Activated CD4-positive, alpha-beta memory T cell treated with anti-CD3 and anti-CD28 coated beads for 36 hours (primary cell): ENCODE measurements around the gene GLRA1. TPM values are rescaled to one million over a fixed set of nuclear protein-coding genes. Genes with fewer than 3 reads are reported as not detected.
A peak's percentile ranks its signal among the peaks of the same experiment; 100 is the strongest.
"Not testable (repeated sequence)": the region's sequence is repeated elsewhere in the genome, so short reads cannot be mapped to it uniquely, and the experiment has no call there.

ENCODE experiments used
- CTCF ChIA-PET: fragments of 350-600 bp; sonication (Branson Sonifier 250); formaldehyde crosslinking; loops from one replicate; lab custom pipeline; 2021; ENCODE audit warnings: antibody characterized with exemption, inconsistent platforms; lab: Charles Lee
- POLR2A ChIA-PET: fragments of 350-600 bp; sonication (Branson Sonifier 250); formaldehyde crosslinking; loops from one replicate; lab custom pipeline; 2021; ENCODE audit warnings: antibody characterized with exemption; lab: Charles Lee
- DNase-seq: peaks from one replicate; pipeline ENCODE4 v3.0.0-alpha.2; 2020
- H3K27ac Mint-ChIP-seq: one replicate; pipeline ENCODE4 v1.8.0; 2021; ENCODE audit warnings: mixed read lengths
- H3K27me3 Mint-ChIP-seq: one replicate; pipeline ENCODE4 v1.8.0; 2021; ENCODE audit warnings: mixed read lengths
- H3K36me3 Mint-ChIP-seq: one replicate; pipeline ENCODE4 v1.8.0; 2021; ENCODE audit warnings: mixed read lengths
- H3K4me1 Mint-ChIP-seq: one replicate; pipeline ENCODE4 v1.8.0; 2021; ENCODE audit warnings: low read depth, mixed read lengths
- H3K4me3 Mint-ChIP-seq: one replicate; pipeline ENCODE4 v1.8.0; 2021; ENCODE audit warnings: mild to moderate bottlenecking, mixed read lengths
- H3K9me3 Mint-ChIP-seq: one replicate; pipeline ENCODE4 v1.8.0; 2021; ENCODE audit warnings: mixed read lengths
- intact Hi-C: fragments of 100-400 bp; cut with micrococcal nuclease; formaldehyde crosslinking; loops from one replicate; pipeline ENCODE4 v1.15.1; 2023
- total RNA-seq, 2 experiments: library from RNA; stranded (reverse); gene quantifications; one replicate each; pipeline ENCODE4 v1.2.3, GENCODE V29; 2021

GLRA1 gene
- total RNA-seq, 2 experiments from 2014 or later, result not detected

- no peaks in the 10 kb centered on the region for H3K9me3 Mint-ChIP-seq
These were observed 53.8 kb downstream of the GLRA1 start for GRCh38 chr5:151870820-151871219.

DNA sequence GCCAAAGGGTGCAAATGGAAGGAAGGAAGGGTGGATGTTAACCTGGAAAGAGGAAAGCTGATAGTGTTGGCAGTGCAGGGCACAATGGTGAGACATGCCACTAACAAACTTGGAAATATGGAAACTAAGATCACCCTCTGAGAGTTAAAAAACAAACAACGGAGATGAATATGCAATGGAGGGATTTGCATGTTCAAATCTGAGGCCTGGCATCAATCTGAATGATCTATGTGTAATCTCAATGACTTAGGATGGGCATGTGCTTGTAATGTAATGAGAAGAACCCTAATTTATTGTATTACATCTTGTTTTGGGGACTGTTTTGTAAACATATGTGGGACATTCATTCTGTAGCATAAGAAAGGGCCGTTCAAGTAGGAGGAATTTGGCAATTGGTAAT, 54.4 kb downstream of the GLRA1 start:
- no peaks in the 10 kb centered on the region for H3K36me3 Mint-ChIP-seq
- no peak overlapping the region for H3K4me3 Mint-ChIP-seq
- no peak overlapping the region for H3K27ac Mint-ChIP-seq
- no peak for DNase-seq
- H3K27me3 Mint-ChIP-seq, result no peaks in the 10 kb centered on the region
- ChIA-PET CTCF (no interaction called here), POLR2A (no interaction called here)
- H3K4me1 Mint-ChIP-seq, result peaks cover 6% of the 10 kb centered on the region
- H3K9me3 Mint-ChIP-seq, result no peaks in the 10 kb centered on the region
- intact Hi-C loops, result no loop called here

More at GRCh38 chr5:151870820-151871219, 53.8 kb downstream of the GLRA1 start:
- Mint-ChIP-seq H3K27ac (no peak overlapping the region), H3K4me3 (no peak overlapping the region), H3K4me1 (peaks cover 6% of the 10 kb centered on the region), H3K36me3 (no peaks in the 10 kb centered on the region), H3K27me3 (no peaks in the 10 kb centered on the region)
- intact Hi-C loops, result no loop called here
- DNase-seq, result peak; percentile 23
- ChIA-PET CTCF (no interaction called here), POLR2A (no interaction called here)

DNA sequence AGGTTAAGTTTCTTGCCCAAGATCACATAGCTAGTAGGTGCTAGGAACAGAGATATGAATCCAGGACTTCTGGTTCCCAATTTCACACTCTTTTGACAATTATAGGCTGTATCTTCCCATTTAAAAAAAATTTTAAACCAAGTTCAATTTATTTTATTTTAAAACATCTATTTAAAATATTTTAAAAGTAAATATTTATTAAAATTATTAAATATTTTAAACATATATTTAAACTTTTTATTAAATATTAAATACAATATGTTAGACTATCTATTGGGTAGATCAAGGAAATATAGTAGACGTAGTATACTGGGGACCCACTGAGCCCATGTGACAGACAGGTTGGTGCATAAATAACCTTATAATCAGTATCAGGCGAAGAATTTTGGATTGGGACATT, 54.8 kb downstream of the GLRA1 start:
- intact Hi-C loops, result no loop called here
- no peaks in the 10 kb centered on the region for H3K36me3 Mint-ChIP-seq
- no peaks in the 10 kb centered on the region for H3K9me3 Mint-ChIP-seq
- ChIA-PET CTCF (no interaction called here), POLR2A (no interaction called here)
- H3K27ac Mint-ChIP-seq, result no peak overlapping the region
- no peaks in the 10 kb centered on the region for H3K27me3 Mint-ChIP-seq
- no peak for DNase-seq
- H3K4me3 Mint-ChIP-seq, result no peak overlapping the region
- peaks cover 6% of the 10 kb centered on the region for H3K4me1 Mint-ChIP-seq

- ChIA-PET CTCF (no interaction called here), POLR2A (no interaction called here)
- no peak for DNase-seq
- Mint-ChIP-seq H3K36me3 (no peaks in the 10 kb centered on the region), H3K4me3 (no peak overlapping the region), H3K27me3 (no peaks in the 10 kb centered on the region), H3K27ac (no peak overlapping the region), H3K4me1 (peaks cover 6% of the 10 kb centered on the region), H3K9me3 (no peaks in the 10 kb centered on the region)
- intact Hi-C loops, result no loop called here
These were observed 56.2 kb downstream of the GLRA1 start for GRCh38 chr5:151868451-151868850.

DNA sequence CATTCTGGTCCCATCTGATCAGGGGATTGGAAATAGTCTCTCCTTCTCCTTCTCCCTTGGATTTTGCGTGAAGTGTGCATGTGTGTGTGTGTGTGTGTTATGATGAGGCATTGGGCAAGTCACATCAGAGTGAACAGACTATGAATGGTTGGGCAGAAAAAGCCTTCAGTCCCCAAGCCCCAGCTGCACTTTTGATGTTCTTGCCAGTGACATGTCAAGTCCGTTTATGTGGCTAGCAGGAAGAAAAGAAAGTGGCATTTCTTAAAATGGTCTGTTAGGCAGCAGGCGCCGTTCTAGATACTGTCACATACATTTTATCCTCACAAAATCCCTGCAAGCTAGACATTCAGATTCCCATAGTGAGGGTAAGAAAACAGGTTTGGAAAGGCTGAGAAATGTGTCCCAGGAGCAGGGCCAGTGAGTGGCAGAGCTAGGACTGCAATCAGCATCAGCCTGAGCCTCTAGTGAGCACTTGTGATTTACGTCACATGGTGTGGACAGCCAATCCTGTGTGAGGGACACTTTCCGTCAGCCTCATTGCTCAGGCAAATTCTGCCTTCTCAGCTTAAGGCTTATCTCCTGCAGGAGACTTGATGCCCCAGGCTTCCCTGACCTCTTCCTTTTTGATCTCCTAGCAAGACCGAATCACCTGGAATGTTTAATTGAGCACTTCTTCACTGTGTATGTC, 60.4 kb downstream of the GLRA1 start:
- POLR2A ChIA-PET, result no interaction called here
- no peaks in the 10 kb centered on the region for H3K36me3 Mint-ChIP-seq
- no peaks in the 10 kb centered on the region for H3K27me3 Mint-ChIP-seq
- DNase-seq, result no peak
- CTCF ChIA-PET, result no interaction called here
- peaks cover 3% of the 10 kb centered on the region for H3K9me3 Mint-ChIP-seq
- intact Hi-C loops, result no loop called here
- H3K4me3 Mint-ChIP-seq, result no peak overlapping the region
- peaks cover 6% of the 10 kb centered on the region for H3K4me1 Mint-ChIP-seq
- H3K27ac Mint-ChIP-seq, result no peak overlapping the region

DNA sequence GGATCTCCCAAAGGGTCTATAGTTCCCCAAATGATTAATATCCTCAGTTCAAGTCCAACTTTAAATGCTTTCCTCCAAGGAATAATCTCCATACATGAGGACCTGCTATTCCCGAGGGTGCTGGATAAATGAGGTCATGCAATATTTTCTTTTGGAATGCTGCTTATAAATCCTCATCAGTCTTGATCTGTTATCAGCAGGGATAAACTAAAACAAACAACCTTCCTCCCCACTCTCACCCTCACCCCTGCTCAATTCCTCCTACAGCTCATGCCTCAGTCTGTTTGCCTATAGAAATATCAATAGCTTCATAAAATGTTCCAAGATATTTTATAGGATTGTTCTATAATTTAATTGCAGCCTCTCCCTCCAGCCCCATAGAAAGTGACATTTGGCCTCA, 61.1 kb downstream of the GLRA1 start:
- H3K27me3 Mint-ChIP-seq, result no peaks in the 10 kb centered on the region
- peaks cover 3% of the 10 kb centered on the region for H3K9me3 Mint-ChIP-seq
- H3K36me3 Mint-ChIP-seq, result no peaks in the 10 kb centered on the region
- POLR2A ChIA-PET, result no interaction called here
- no peak overlapping the region for H3K4me3 Mint-ChIP-seq
- CTCF ChIA-PET, result no interaction called here
- intact Hi-C loops, result no loop called here
- peaks cover 4% of the 10 kb centered on the region for H3K4me1 Mint-ChIP-seq
- H3K27ac Mint-ChIP-seq, result no peak overlapping the region
- no peak for DNase-seq

DNA sequence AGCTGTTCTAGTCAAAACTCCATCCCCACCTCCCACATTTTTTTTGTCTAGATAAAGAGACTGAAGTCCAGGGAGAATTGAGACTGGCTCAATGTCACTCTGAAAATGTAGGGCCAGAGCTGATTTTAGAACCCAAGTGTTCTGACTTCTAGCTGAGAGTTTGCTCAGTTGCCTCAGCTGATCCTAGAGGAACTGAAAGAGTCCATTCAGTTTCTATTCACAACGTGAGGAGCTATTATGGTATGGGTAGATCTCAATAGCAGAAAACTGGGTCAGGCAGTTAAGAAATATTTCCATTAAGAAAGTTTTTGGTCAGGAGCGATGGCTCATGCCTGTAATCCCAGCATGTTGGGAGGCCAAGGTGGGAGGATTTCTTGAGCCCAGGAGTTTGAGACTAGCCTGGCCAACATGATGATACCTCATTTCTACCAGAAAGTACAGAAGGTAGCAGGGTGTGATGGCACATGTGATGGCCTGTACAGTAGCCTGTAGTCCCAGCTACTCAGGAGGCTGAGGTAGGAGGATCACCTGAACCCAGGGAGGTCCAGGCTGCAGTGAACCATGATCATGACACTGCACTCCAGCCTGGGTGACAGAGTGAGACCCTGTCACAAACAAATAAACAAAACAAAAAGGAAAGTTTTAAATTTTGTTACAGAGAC, 61.7 kb downstream of the GLRA1 start:
- no peak for DNase-seq
- intact Hi-C loops, result no loop called here
- H3K9me3 Mint-ChIP-seq, result peaks cover 3% of the 10 kb centered on the region
- CTCF ChIA-PET, result no interaction called here
- H3K4me3 Mint-ChIP-seq, result no peak overlapping the region
- no peaks in the 10 kb centered on the region for H3K4me1 Mint-ChIP-seq
- POLR2A ChIA-PET, result no interaction called here
- H3K27ac Mint-ChIP-seq, result no peak overlapping the region
- H3K36me3 Mint-ChIP-seq, result no peaks in the 10 kb centered on the region
- H3K27me3 Mint-ChIP-seq, result no peaks in the 10 kb centered on the region

- POLR2A ChIA-PET, CTCF ChIA-PET, intact Hi-C loops: not testable (repeated sequence)
These were observed 63.8 kb downstream of the GLRA1 start for GRCh38 chr5:151860867-151861266.

DNA sequence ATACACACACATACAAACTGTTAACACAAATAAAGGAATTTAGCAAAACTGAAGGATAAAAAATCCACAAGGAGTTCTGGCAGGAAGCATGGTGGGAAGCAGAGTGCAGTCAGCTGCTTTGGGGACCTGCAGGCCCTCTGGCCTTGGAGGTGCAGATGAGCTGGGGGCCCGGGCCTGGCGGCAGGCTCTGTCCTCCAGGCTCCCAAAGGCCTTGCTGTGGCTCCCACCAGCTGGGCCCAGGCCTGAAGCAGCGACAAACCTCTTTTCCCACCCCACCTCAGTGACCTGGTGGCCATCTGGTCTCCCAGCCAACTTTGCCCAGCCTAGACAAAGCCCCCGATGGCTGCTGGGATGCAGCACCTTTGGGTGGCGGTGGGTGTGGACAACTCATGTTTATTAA, 67.8 kb downstream of the GLRA1 start:
- intact Hi-C loops, result no loop called here
- no peak for DNase-seq
- peaks cover 3% of the 10 kb centered on the region for H3K9me3 Mint-ChIP-seq
- no peak overlapping the region for H3K4me3 Mint-ChIP-seq
- ChIA-PET CTCF (no interaction called here), POLR2A (no interaction called here)
- H3K4me1 Mint-ChIP-seq, result no peaks in the 10 kb centered on the region
- H3K27me3 Mint-ChIP-seq, result no peaks in the 10 kb centered on the region
- H3K36me3 Mint-ChIP-seq, result no peaks in the 10 kb centered on the region
- no peak overlapping the region for H3K27ac Mint-ChIP-seq

More at GRCh38 chr5:151860867-151861266, 63.8 kb downstream of the GLRA1 start:
- H3K27me3 Mint-ChIP-seq, H3K27ac Mint-ChIP-seq, H3K9me3 Mint-ChIP-seq, H3K4me3 Mint-ChIP-seq, H3K4me1 Mint-ChIP-seq, H3K36me3 Mint-ChIP-seq, DNase-seq: not testable (repeated sequence)

DNA sequence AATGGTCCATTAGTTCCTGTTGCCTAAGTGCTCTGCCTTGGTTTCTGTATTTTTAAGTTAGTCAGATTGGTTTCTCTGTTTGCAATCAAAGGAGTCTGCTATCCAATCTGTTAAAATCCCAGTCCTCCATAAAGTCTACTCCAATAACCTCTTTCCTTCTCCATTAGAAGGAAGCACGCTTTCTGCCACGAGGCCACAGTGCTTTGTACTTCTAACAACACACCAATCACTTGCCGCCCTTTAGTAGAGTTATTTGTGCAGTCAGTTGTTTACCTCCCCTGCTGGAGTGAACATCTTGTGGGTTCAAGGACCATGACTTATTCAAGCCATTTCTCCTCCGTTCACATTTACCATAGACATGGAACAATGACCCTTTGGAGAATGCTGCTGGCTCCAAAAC, 69.0 kb downstream of the GLRA1 start:
- Mint-ChIP-seq H3K9me3 (peaks cover under 1% of the 10 kb centered on the region), H3K27ac (no peak overlapping the region), H3K36me3 (no peaks in the 10 kb centered on the region), H3K4me3 (no peak overlapping the region), H3K4me1 (no peaks in the 10 kb centered on the region), H3K27me3 (no peaks in the 10 kb centered on the region)
- ChIA-PET POLR2A (no interaction called here), CTCF (no interaction called here)
- DNase-seq, result no peak
- intact Hi-C loops, result no loop called here

- DNase-seq, result no peak
- no peaks in the 10 kb centered on the region for H3K9me3 Mint-ChIP-seq
- no peaks in the 10 kb centered on the region for H3K4me1 Mint-ChIP-seq
- no peak overlapping the region for H3K27ac Mint-ChIP-seq
- H3K27me3 Mint-ChIP-seq, result no peaks in the 10 kb centered on the region
- H3K4me3 Mint-ChIP-seq, result no peak overlapping the region
- intact Hi-C loops, result no loop called here
- no peaks in the 10 kb centered on the region for H3K36me3 Mint-ChIP-seq
- POLR2A ChIA-PET, result no interaction called here
- CTCF ChIA-PET, result no interaction called here
These were observed 76.8 kb downstream of the GLRA1 start for GRCh38 chr5:151847871-151848270.

DNA sequence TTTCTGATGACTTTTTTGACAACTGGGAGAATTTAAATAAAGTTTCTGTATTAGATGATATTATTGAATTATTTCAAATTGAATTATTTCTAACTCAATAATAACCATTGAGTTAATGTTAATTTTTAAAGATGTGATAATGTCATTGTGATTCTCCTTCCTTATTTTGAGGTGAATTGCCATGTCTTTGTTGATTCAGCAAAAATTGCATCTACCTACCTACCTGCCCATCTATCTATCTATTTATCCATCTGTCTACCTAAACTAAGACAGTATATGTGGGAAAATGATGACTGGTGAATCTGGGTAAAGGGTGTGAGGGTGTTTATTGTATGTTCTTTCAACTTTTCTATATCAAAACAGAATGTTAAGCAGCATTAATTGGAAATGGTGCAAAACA, 77.9 kb downstream of the GLRA1 start:
- H3K27ac Mint-ChIP-seq, result no peak overlapping the region
- DNase-seq, result no peak
- no peaks in the 10 kb centered on the region for H3K27me3 Mint-ChIP-seq
- no peaks in the 10 kb centered on the region for H3K36me3 Mint-ChIP-seq
- intact Hi-C loops, result no loop called here
- H3K4me3 Mint-ChIP-seq, result no peak overlapping the region
- ChIA-PET POLR2A (no interaction called here), CTCF (no interaction called here)
- peaks cover 3% of the 10 kb centered on the region for H3K9me3 Mint-ChIP-seq
- no peaks in the 10 kb centered on the region for H3K4me1 Mint-ChIP-seq

DNA sequence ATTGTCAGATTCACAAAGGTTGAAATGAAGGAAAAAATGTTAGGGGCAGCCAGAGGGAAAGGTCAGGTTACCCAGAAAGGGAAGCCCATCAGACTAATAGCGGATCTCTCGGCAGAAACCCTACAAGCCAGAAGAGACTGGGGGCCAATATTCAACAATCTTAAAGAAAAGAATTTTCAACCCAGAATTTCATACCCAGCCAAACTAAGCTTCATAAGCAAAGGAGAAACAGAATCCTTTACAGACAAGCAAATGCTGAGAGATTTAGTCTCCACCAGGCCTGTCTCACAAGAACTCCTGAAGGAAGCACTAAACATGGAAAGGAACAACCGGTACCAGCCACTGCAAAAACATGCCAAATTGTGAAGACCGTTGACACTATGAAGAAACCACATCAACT, 91.8 kb downstream of the GLRA1 start:
- intact Hi-C loops, H3K4me3 Mint-ChIP-seq, DNase-seq, POLR2A ChIA-PET, H3K27ac Mint-ChIP-seq, CTCF ChIA-PET, H3K27me3 Mint-ChIP-seq: not testable (repeated sequence)
- peaks cover 20% of the 10 kb centered on the region for H3K4me1 Mint-ChIP-seq
- peaks cover 66% of the 10 kb centered on the region for H3K9me3 Mint-ChIP-seq
- peaks cover 53% of the 10 kb centered on the region for H3K36me3 Mint-ChIP-seq
